GM18858 (cell line): Measurements from ENCODE around the gene WNT7B.
"Not testable (repeated sequence)": the region's sequence is repeated elsewhere in the genome, so short reads cannot be mapped to it uniquely, and the experiment has no call there.

Experiments used
- ATAC-seq: cut with Tn5 transposase; IDR thresholded peaks from one replicate; pipeline ENCODE4 v1.9.1; 2021; ENCODE audit not compliant: unreplicated experiment

WNT7B gene

GRCh38 chr22:46008836-46009596, 32.1 kb upstream of the WNT7B start:
- ATAC-seq: no peak

GRCh38 chr22:46008291-46008690, 31.3 kb upstream of the WNT7B start:
- no peak for ATAC-seq

GRCh38 chr22:46007848-46008261, 30.9 kb upstream of the WNT7B start:
- ATAC-seq: no peak

- no peak for ATAC-seq
Measured at GRCh38 chr22:46007003-46007847, 30.3 kb upstream of the WNT7B start.

- ATAC-seq: no peak
Measured at GRCh38 chr22:46006379-46007002, 29.5 kb upstream of the WNT7B start.

- ATAC-seq: not testable (repeated sequence)
Measured at GRCh38 chr22:46005116-46005705, 28.2 kb upstream of the WNT7B start.

GRCh38 chr22:46004105-46004866, 27.3 kb upstream of the WNT7B start:
- no peak for ATAC-seq

- no peak for ATAC-seq
Measured at GRCh38 chr22:46003271-46004091, 26.5 kb upstream of the WNT7B start.

- no peak for ATAC-seq
Measured at GRCh38 chr22:46002757-46003270, 25.9 kb upstream of the WNT7B start.

- no peak for ATAC-seq
Measured at GRCh38 chr22:46001426-46002106, 24.6 kb upstream of the WNT7B start.

- ATAC-seq: no peak
Measured at GRCh38 chr22:46001046-46001425, 24.1 kb upstream of the WNT7B start.

- ATAC-seq: no peak
Measured at GRCh38 chr22:46000081-46001027, 23.4 kb upstream of the WNT7B start.

- no peak for ATAC-seq
Measured at GRCh38 chr22:45999379-45999971, 22.5 kb upstream of the WNT7B start.

GRCh38 chr22:45998638-45999378, 21.8 kb upstream of the WNT7B start:
- no peak for ATAC-seq

- ATAC-seq: no peak
Measured at GRCh38 chr22:45997777-45998637, 21.0 kb upstream of the WNT7B start.
